ENCODE measurements around the gene CDH22.

Gene CDH22

GRCh38 chr20:46265539-46265938 is 42.8 kb downstream of the CDH22 start:
- DNase-seq = no peak

GRCh38 chr20:46264391-46265266 is 43.7 kb downstream of the CDH22 start:
- DNase-seq = no peak

- DNase-seq = no peak
Measured at GRCh38 chr20:46261456-46262253, 46.6 kb downstream of the CDH22 start.

GRCh38 chr20:46260936-46261454 is 47.3 kb downstream of the CDH22 start:
- DNase-seq = no peak

GRCh38 chr20:46260480-46260879 is 47.8 kb downstream of the CDH22 start:
- no peak for DNase-seq

GRCh38 chr20:46259260-46259859 is 48.9 kb downstream of the CDH22 start:
- no peak for DNase-seq

GRCh38 chr20:46257887-46258286 is 50.4 kb downstream of the CDH22 start:
- DNase-seq = no peak

- no peak for DNase-seq
Measured at GRCh38 chr20:46256293-46256692, 52.0 kb downstream of the CDH22 start.

- DNase-seq = peak; percentile 72
Measured at GRCh38 chr20:46255440-46256104, 52.7 kb downstream of the CDH22 start.

- DNase-seq = no peak
Measured at GRCh38 chr20:46253391-46253790, 54.9 kb downstream of the CDH22 start.

- no peak for DNase-seq
Measured at GRCh38 chr20:46252352-46253091, 55.8 kb downstream of the CDH22 start.

GRCh38 chr20:46251211-46251673 is 57.1 kb downstream of the CDH22 start:
- no peak for DNase-seq

GRCh38 chr20:46250772-46251171 is 57.5 kb downstream of the CDH22 start:
- DNase-seq = no peak

GRCh38 chr20:46249671-46250070 is 58.6 kb downstream of the CDH22 start:
- no peak for DNase-seq

GRCh38 chr20:46246559-46246958 is 61.7 kb downstream of the CDH22 start:
- DNase-seq = no peak

- no peak for DNase-seq
Measured at GRCh38 chr20:46243707-46244628, 64.3 kb downstream of the CDH22 start.

- no peak for DNase-seq
Measured at GRCh38 chr20:46242390-46242789, 65.9 kb downstream of the CDH22 start.

- no peak for DNase-seq
Measured at GRCh38 chr20:46240881-46241280, 67.4 kb downstream of the CDH22 start.

GRCh38 chr20:46240065-46240464 is 68.2 kb downstream of the CDH22 start:
- DNase-seq = no peak

- no peak for DNase-seq
Measured at GRCh38 chr20:46237736-46238135, 70.6 kb downstream of the CDH22 start.

- DNase-seq = no peak
Measured at GRCh38 chr20:46237227-46237626, 71.1 kb downstream of the CDH22 start.

All from activated effector memory CD4-positive, alpha-beta T cell treated with anti-CD3 and anti-CD28 coated beads, Interleukin-2, amount 50 U/mL, for 16 hours (primary cell).